ENCODE results near the gene APOM. TPM values are rescaled to one million over a fixed set of nuclear protein-coding genes. Genes with fewer than 3 reads are reported as not detected.

APOM gene
- total RNA-seq, 1 experiment from 2014 or later = 3.5 TPM

DNA sequence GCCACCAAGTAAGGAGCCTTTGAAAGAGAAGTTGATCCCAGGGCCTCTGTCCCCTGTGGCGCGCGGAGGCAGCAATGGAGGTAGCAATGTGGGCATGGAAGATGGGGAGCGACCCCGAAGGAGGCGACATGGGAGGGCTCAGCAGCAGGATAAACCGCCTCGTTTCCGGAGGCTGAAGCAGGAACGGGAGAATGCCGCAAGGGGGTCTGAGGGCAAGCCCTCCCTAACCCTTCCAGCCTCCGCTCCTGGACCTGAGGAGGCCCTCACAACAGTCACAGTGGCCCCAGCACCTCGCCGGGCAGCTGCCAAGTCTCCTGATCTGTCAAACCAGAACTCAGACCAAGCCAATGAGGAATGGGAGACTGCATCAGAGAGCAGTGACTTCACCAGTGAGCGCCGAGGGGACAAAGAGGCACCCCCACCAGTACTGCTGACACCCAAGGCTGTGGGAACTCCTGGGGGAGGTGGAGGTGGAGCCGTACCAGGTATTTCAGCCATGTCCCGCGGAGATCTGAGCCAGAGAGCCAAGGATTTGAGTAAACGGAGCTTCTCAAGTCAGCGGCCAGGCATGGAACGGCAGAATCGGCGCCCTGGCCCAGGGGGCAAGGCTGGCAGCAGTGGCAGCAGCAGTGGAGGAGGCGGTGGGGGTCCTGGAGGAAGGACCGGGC, 23.3 kb upstream of the APOM start:
- peaks cover 92% of the 10 kb centered on the region for H3K36me3 Mint-ChIP-seq
- no peaks in the 10 kb centered on the region; the same call in 1 of the 2 replicates for H3K27me3 Mint-ChIP-seq (ENCODE audit: low read depth)
- H3K4me1 Mint-ChIP-seq = no peaks in the 10 kb centered on the region
- no peak for ATAC-seq
- H3K9me3 Mint-ChIP-seq = no peaks in the 10 kb centered on the region
- no peak for DNase-seq (ENCODE audit: low spot score)
- H3K4me3 Mint-ChIP-seq = no peak overlapping the region
- POLR2A ChIA-PET = interaction anchor here (0.6 kb wide), 1 partner anchor 19 kb away, joined by 4 read pairs; no protein-coding TSS in a partner anchor
- H3K27ac Mint-ChIP-seq = peak overlapping the region; percentile 82
- TF ChIP-seq ZNF121 (CRISPR knock-in tag; IDR thresholded peaks at IDR 0.05) = no peak
- TF ChIP-seq, protein P1, sequence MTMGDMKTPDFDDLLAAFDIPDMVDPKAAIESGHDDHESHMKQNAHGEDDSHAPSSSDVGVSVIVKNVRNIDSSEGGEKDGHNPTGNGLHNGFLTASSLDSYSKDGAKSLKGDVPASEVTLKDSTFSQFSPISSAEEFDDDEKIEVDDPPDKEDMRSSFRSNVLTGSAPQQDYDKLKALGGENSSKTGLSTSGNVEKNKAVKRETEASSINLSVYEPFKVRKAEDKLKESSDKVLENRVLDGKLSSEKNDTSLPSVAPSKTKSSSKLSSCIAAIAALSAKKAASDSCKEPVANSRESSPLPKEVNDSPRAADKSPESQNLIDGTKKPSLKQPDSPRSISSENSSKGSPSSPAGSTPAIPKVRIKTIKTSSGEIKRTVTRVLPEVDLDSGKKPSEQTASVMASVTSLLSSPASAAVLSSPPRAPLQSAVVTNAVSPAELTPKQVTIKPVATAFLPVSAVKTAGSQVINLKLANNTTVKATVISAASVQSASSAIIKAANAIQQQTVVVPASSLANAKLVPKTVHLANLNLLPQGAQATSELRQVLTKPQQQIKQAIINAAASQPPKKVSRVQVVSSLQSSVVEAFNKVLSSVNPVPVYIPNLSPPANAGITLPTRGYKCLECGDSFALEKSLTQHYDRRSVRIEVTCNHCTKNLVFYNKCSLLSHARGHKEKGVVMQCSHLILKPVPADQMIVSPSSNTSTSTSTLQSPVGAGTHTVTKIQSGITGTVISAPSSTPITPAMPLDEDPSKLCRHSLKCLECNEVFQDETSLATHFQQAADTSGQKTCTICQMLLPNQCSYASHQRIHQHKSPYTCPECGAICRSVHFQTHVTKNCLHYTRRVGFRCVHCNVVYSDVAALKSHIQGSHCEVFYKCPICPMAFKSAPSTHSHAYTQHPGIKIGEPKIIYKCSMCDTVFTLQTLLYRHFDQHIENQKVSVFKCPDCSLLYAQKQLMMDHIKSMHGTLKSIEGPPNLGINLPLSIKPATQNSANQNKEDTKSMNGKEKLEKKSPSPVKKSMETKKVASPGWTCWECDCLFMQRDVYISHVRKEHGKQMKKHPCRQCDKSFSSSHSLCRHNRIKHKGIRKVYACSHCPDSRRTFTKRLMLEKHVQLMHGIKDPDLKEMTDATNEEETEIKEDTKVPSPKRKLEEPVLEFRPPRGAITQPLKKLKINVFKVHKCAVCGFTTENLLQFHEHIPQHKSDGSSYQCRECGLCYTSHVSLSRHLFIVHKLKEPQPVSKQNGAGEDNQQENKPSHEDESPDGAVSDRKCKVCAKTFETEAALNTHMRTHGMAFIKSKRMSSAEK (CRISPR knock-in tag; IDR thresholded peaks at IDR 0.05; ENCODE audit: borderline replicate concordance) = no peak
- TF ChIP-seq USF2 (CRISPR knock-in tag; IDR thresholded peaks at IDR 0.05) = no peak
- TF ChIP-seq RORB (CRISPR knock-in tag; IDR thresholded peaks at IDR 0.05) = no peak
- TF ChIP-seq FOXP1 (CRISPR knock-in tag; IDR thresholded peaks at IDR 0.05; ENCODE audit: borderline replicate concordance) = peak; percentile 38; the same call in 1 of the 2 replicates
- no peak for TF ChIP-seq IRF2 (CRISPR knock-in tag; IDR thresholded peaks at IDR 0.05; ENCODE audit: borderline replicate concordance, low read depth)
- no peak for TF ChIP-seq JAZF1 (CRISPR knock-in tag; IDR thresholded peaks at IDR 0.05)
- TF ChIP-seq GABPB1 (CRISPR knock-in tag; IDR thresholded peaks at IDR 0.05) = no peak
- TF ChIP-seq TCF7 (CRISPR knock-in tag; IDR thresholded peaks at IDR 0.05; ENCODE audit: low read depth) = no peak
- TF ChIP-seq, protein P2, sequence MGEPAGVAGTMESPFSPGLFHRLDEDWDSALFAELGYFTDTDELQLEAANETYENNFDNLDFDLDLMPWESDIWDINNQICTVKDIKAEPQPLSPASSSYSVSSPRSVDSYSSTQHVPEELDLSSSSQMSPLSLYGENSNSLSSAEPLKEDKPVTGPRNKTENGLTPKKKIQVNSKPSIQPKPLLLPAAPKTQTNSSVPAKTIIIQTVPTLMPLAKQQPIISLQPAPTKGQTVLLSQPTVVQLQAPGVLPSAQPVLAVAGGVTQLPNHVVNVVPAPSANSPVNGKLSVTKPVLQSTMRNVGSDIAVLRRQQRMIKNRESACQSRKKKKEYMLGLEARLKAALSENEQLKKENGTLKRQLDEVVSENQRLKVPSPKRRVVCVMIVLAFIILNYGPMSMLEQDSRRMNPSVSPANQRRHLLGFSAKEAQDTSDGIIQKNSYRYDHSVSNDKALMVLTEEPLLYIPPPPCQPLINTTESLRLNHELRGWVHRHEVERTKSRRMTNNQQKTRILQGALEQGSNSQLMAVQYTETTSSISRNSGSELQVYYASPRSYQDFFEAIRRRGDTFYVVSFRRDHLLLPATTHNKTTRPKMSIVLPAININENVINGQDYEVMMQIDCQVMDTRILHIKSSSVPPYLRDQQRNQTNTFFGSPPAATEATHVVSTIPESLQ (CRISPR knock-in tag; IDR thresholded peaks at IDR 0.05) = no peak
- TF ChIP-seq NR1H2 (CRISPR knock-in tag; IDR thresholded peaks at IDR 0.05) = no peak
- no peak for TF ChIP-seq TEAD4 (CRISPR knock-in tag; IDR thresholded peaks at IDR 0.05)
- TF ChIP-seq FOXK1 (CRISPR knock-in tag; IDR thresholded peaks at IDR 0.05) = 0 out of 2 replicates have a peak, but pooled peaks have one; percentile 32
- CTCF ChIA-PET = no interaction called here

DNA sequence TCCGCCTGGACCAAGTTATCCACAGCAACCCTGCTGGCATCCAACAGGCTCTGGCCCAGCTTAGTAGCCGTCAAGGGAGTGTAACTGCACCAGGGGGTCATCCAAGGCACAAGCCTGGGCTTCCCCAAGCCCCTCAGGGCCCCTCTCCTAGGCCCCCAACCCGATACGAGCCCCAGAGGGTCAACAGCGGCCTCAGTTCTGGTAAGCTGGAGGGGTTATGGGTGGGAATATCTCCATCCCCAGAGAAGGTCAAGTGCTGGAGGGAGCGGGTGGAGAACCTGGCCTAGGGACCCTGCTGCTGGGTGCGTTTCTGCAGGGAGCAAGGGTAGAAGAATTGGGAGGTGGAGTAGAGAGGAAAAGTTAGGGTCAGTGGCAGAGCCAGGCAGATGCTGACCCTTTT, 22.2 kb upstream of the APOM start:
- ChIA-PET POLR2A (interaction anchor here (0.6 kb wide), 1 partner anchor 18 kb away, joined by 4 read pairs; no protein-coding TSS in a partner anchor), CTCF (interaction anchor here (1.4 kb wide), 1 partner anchor 82 kb away, joined by 4 read pairs; no protein-coding TSS in a partner anchor)
- Mint-ChIP-seq H3K27me3 (ENCODE audit: low read depth) (no peaks in the 10 kb centered on the region; the same call in 1 of the 2 replicates), H3K4me3 (no peak overlapping the region), H3K9me3 (no peaks in the 10 kb centered on the region), H3K4me1 (no peaks in the 10 kb centered on the region), H3K36me3 (peaks cover 86% of the 10 kb centered on the region), H3K27ac (no peak overlapping the region)
- no peak for DNase-seq (ENCODE audit: low spot score)
- ATAC-seq = no peak
- TF ChIP-seq SMAD3 (CRISPR knock-in tag; IDR thresholded peaks at IDR 0.05; ENCODE audit: borderline replicate concordance) (no peak), KAT7 (CRISPR knock-in tag; IDR thresholded peaks at IDR 0.05; ENCODE audit: borderline replicate concordance) (no peak), ZNF121 (CRISPR knock-in tag; IDR thresholded peaks at IDR 0.05) (no peak), EMX1 (CRISPR knock-in tag; IDR thresholded peaks at IDR 0.05) (no peak), ZMAT4 (CRISPR knock-in tag; IDR thresholded peaks at IDR 0.05) (no peak), TEAD1 (CRISPR knock-in tag; IDR thresholded peaks at IDR 0.05) (no peak), JUN (CRISPR knock-in tag; IDR thresholded peaks at IDR 0.05) (no peak)
- TF ChIP-seq, protein P3, sequence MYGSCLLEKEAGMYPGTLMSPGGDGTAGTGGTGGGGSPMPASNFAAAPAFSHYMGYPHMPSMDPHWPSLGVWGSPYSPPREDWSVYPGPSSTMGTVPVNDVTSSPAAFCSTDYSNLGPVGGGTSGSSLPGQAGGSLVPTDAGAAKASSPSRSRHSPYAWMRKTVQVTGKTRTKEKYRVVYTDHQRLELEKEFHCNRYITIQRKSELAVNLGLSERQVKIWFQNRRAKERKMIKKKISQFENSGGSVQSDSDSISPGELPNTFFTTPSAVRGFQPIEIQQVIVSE (CRISPR knock-in tag; IDR thresholded peaks at IDR 0.05; ENCODE audit: borderline replicate concordance) = no peak
- TF ChIP-seq, protein P4, sequence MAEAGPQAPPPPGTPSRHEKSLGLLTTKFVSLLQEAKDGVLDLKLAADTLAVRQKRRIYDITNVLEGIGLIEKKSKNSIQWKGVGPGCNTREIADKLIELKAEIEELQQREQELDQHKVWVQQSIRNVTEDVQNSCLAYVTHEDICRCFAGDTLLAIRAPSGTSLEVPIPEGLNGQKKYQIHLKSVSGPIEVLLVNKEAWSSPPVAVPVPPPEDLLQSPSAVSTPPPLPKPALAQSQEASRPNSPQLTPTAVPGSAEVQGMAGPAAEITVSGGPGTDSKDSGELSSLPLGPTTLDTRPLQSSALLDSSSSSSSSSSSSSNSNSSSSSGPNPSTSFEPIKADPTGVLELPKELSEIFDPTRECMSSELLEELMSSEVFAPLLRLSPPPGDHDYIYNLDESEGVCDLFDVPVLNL (CRISPR knock-in tag; IDR thresholded peaks at IDR 0.05; ENCODE audit: borderline replicate concordance, low read depth) = no peak
- TF ChIP-seq, protein P5, sequence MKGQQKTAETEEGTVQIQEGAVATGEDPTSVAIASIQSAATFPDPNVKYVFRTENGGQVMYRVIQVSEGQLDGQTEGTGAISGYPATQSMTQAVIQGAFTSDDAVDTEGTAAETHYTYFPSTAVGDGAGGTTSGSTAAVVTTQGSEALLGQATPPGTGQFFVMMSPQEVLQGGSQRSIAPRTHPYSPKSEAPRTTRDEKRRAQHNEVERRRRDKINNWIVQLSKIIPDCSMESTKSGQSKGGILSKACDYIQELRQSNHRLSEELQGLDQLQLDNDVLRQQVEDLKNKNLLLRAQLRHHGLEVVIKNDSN (CRISPR knock-in tag; IDR thresholded peaks at IDR 0.05) = no peak
